Osteoblast (primary cell): Measurements from ENCODE around the gene CEP104. TPM values are rescaled to one million over a fixed set of nuclear protein-coding genes. Genes with fewer than 3 reads are reported as not detected.

Experiments
- DNase-seq: peaks from one replicate; pipeline ENCODE4 v3.0.0; 2011; ENCODE audit warnings: low spot score, mixed read lengths; ENCODE audit not compliant: insufficient read length; ENCODE audit errors: missing footprints
- H2AFZ ChIP-seq: 2 replicates; pipeline ENCODE4 v1.6.0; 2011; ENCODE audit warnings: mild to moderate bottlenecking, low read length
- H3K27ac ChIP-seq: 2 replicates; pipeline ENCODE4 v1.5.1; 2011; ENCODE audit warnings: mild to moderate bottlenecking, low read depth, low read length, moderate library complexity
- H3K27me3 ChIP-seq: 2 replicates; pipeline ENCODE4 v1.6.0; 2012; ENCODE audit warnings: mild to moderate bottlenecking, control low read depth, inconsistent platforms, low read length, moderate library complexity; ENCODE audit not compliant: insufficient read depth
- H3K36me3 ChIP-seq: 2 replicates; pipeline ENCODE4 v1.5.1; 2011; ENCODE audit warnings: mild to moderate bottlenecking, low read length, control low read depth, moderate library complexity; ENCODE audit not compliant: insufficient read depth
- H3K4me1 ChIP-seq: 2 replicates; pipeline ENCODE4 v1.5.1; 2011; ENCODE audit warnings: mild to moderate bottlenecking, low read length, control low read depth, moderate library complexity; ENCODE audit not compliant: insufficient read depth
- H3K4me2 ChIP-seq: 2 replicates; pipeline ENCODE4 v1.6.0; 2011; ENCODE audit warnings: mild to moderate bottlenecking, low read length; ENCODE audit not compliant: insufficient read depth
- H3K4me3 ChIP-seq: fragments of 200-600 bp; sonication (generic); 3 replicates; pipeline ENCODE4 v1.5.1; 2012; ENCODE audit warnings: mild to moderate bottlenecking, low read length, inconsistent platforms; ENCODE audit not compliant: insufficient read depth
- H3K79me2 ChIP-seq: 2 replicates; pipeline ENCODE4 v1.6.0; 2012; ENCODE audit warnings: mild to moderate bottlenecking, low read length, control low read depth, inconsistent platforms; ENCODE audit not compliant: insufficient read depth
- H3K9me3 ChIP-seq: 2 replicates; pipeline ENCODE4 v1.5.1; 2011; ENCODE audit warnings: low read depth, low read length, control low read depth
- H4K20me1 ChIP-seq: 2 replicates; pipeline ENCODE4 v1.6.0; 2012; ENCODE audit warnings: mild to moderate bottlenecking, low read length, control low read depth; ENCODE audit not compliant: insufficient read depth
- CTCF ChIP-seq: IDR thresholded peaks from 2 replicates; pipeline ENCODE4 v1.5.1; 2011; ENCODE audit warnings: mild to moderate bottlenecking, low read depth, low read length, moderate library complexity; ENCODE audit errors: extremely low read depth
- total RNA-seq: library from RNA; depleted of rRNA; stranded (reverse); fragments of >200 nt; gene quantifications from 2 replicates; pipeline ENCODE4 v1.2.3, GENCODE V29; 2012

CEP104 gene
- 21.5 and 21.7 TPM in 2 replicates for total RNA-seq

GRCh38 chr1:3856923-3857790 lies at the start of gene CEP104, which contains the start of gene DFFB:
Gene CEP104 (minus strand): TSS chr1:3857211. CDS start chr1:3852407, 4,804 bp downstream.
Gene DFFB (plus strand): TSS chr1:3857476. CDS start chr1:3857604, 128 bp downstream.
- Histone ChIP-seq H3K4me3 (peak within 1 kb of the TSS; percentile 100), H2AFZ (peak within 1 kb of the TSS; percentile 98), H3K4me1 (peaks cover 12% of the 10 kb centered on the region), H3K27ac (peak within 1 kb of the TSS; percentile 85), H3K27me3 (no peaks in the 10 kb centered on the region), H3K4me2 (peak within 1 kb of the TSS; percentile 85), H3K9me3 (no peaks in the 10 kb centered on the region), H4K20me1 (peaks cover 30% of the 10 kb centered on the region), H3K36me3 (no peaks in the 10 kb centered on the region), H3K79me2 (peaks cover 53% of the 10 kb centered on the region)
- peak; percentile 100 for DNase-seq
- TF ChIP-seq CTCF: no peak

- H3K27ac ChIP-seq: no peak overlapping the region
Observed at GRCh38 chr1:3906672-3907020, 49.6 kb upstream of the CEP104 start.

GRCh38 chr1:3905953-3906671 lies 49.1 kb upstream of the CEP104 start:
- H3K9me3 ChIP-seq: no peaks in the 10 kb centered on the region
- TF ChIP-seq CTCF: no peak
- H3K27me3 ChIP-seq: no peaks in the 10 kb centered on the region
- no peaks in the 10 kb centered on the region for H3K79me2 ChIP-seq
- no peaks in the 10 kb centered on the region for H4K20me1 ChIP-seq
- peak; percentile 83 for DNase-seq
- no peak overlapping the region for H3K27ac ChIP-seq
- no peaks in the 10 kb centered on the region for H3K4me1 ChIP-seq
- H3K4me2 ChIP-seq: no peak overlapping the region
- H3K36me3 ChIP-seq: no peaks in the 10 kb centered on the region
- no peak overlapping the region for H2AFZ ChIP-seq
- H3K4me3 ChIP-seq: no peak overlapping the region

More at GRCh38 chr1:3906672-3907020, 49.6 kb upstream of the CEP104 start:
- Histone ChIP-seq H3K4me2 (no peak overlapping the region), H2AFZ (no peak overlapping the region), H3K36me3 (no peaks in the 10 kb centered on the region), H3K79me2 (no peaks in the 10 kb centered on the region), H4K20me1 (no peaks in the 10 kb centered on the region), H3K4me1 (no peaks in the 10 kb centered on the region), H3K27me3 (no peaks in the 10 kb centered on the region), H3K9me3 (no peaks in the 10 kb centered on the region), H3K4me3 (no peak overlapping the region)
- DNase-seq: no peak
- no peak for TF ChIP-seq CTCF
